HEK293T (cell line): Measurements from ENCODE around the gene GOLGA1.

Experiments used
- FOXA1 ChIP-seq: fragments of 450-650 bp; IDR thresholded peaks from 2 replicates; pipeline ENCODE4 v1.6.1; 2016; ENCODE audit warnings: mild to moderate bottlenecking
- FOXM1 ChIP-seq: fragments of 450-650 bp; IDR thresholded peaks from 2 replicates; pipeline ENCODE4 v1.6.1; 2017; ENCODE audit warnings: mild to moderate bottlenecking, borderline replicate concordance

DNA sequence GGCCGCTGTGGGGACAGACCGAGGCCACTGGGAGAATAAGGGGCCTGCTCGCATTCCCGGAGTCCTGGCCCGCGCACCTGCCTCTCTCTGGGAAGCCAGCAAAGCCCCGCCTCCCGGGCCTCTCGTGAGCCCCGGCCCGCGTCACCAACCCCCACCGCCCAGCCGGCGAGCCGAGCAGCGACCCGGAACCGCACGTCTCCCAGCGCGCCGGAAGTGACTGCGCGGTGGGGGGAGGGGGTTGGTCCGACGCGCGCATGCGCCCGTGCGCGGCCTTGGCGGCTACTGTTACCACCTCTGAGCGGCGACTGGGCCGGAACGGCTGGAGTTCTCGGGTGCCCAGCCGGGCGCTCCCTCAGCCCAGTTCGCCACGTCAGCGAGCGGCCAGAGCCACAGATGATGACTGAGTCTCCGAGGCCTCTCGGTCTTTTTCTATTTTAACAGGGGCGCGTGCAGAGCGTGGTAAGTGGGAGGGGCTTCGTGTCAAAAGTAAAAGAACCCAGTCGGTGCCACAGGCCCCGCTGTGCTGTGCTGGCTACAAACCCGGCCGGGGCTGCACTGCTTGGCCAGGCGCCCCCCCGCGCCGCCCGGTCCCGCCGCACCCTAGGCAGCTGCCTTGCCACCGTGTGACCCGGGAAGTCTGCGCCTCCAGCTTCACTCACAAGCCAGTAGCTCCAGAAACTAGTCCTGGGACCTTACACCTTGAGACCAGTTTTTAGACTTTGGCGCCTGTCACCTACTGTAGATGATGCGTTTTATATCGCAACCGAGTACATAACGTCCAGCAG, at the start of gene GOLGA1:
- no peak for TF ChIP-seq FOXM1
- no peak for TF ChIP-seq FOXA1
